Measurements from ENCODE around the gene ETFA. TPM values are rescaled to one million over a fixed set of nuclear protein-coding genes. Genes with fewer than 3 reads are reported as not detected.
A peak's percentile ranks its signal among the peaks of the same experiment; 100 is the strongest.

Gene ETFA
- total and polyA plus RNA-seq, 10 donors = 49.7 to 98.5 (median 80.5) TPM

- no peaks in the 10 kb centered on the region for H3K9me3 ChIP-seq
- no peak overlapping the region for H3K4me3 ChIP-seq
- H3K27ac ChIP-seq = no peak overlapping the region
- 66 to 78% (median 69%) methylated on average over 7 of the region's 7 CpGs for WGBS, 5 donors
- H3K27me3 ChIP-seq (replicated peaks in 1 of 7) = peaks cover 0 to 84% (median 33%) of the 10 kb centered on the region in 7 donors
- DNase-seq = no peak
- no peaks in the 10 kb centered on the region for H3K36me3 ChIP-seq
- intact Hi-C loops (cut with DNase I; ENCODE audit: low total_unique reads) = no loop called here
- no peak for TF ChIP-seq POLR2A (IDR thresholded peaks at IDR 0.05)
- TF ChIP-seq POLR2AphosphoS5 (IDR thresholded peaks at IDR 0.05) = peak in 1 of 3 donors; percentile 6
- TF ChIP-seq CTCF (IDR thresholded peaks at IDR 0.05 in 8 of 11, conservative IDR thresholded peaks at IDR 0.05 in 3 of 11) = peak in 8 of 11 experiments; percentile 17 to 56 (median 39)
- peaks cover 0 to 6% (median 2%) of the 10 kb centered on the region in 6 donors for H3K4me1 ChIP-seq
These were observed 18.9 kb upstream of the ETFA start for GRCh38 chr15:76330080-76330680.

- peaks cover 0 to 83% (median 21%) of the 10 kb centered on the region in 7 donors for H3K27me3 ChIP-seq (replicated peaks in 1 of 7)
These were observed 17.7 kb upstream of the ETFA start for GRCh38 chr15:76328958-76329357.

GRCh38 chr15:76328106-76328696 lies 16.9 kb upstream of the ETFA start:
- Histone ChIP-seq H3K4me3 (no peak overlapping the region), H3K36me3 (no peaks in the 10 kb centered on the region), H3K9me3 (no peaks in the 10 kb centered on the region), H3K27me3 (replicated peaks in 1 of 7) (peaks cover 0 to 83% (median 14%) of the 10 kb centered on the region in 7 donors), H3K4me1 (no peaks in the 10 kb centered on the region), H3K27ac (no peak overlapping the region)
- WGBS, 5 donors = 83 to 91% (median 90%) methylated on average over 8 of the region's 8 CpGs
- no peak for TF ChIP-seq POLR2AphosphoS5 (IDR thresholded peaks at IDR 0.05)
- no peak for TF ChIP-seq CTCF (IDR thresholded peaks at IDR 0.05 in 8 of 11, conservative IDR thresholded peaks at IDR 0.05 in 3 of 11)
- TF ChIP-seq POLR2A (IDR thresholded peaks at IDR 0.05) = no peak
- intact Hi-C loops (cut with DNase I; ENCODE audit: low total_unique reads) = no loop called here
- no peak for DNase-seq

More at GRCh38 chr15:76328958-76329357, 17.7 kb upstream of the ETFA start:
- TF ChIP-seq CTCF (IDR thresholded peaks at IDR 0.05 in 8 of 11, conservative IDR thresholded peaks at IDR 0.05 in 3 of 11) = no peak
- no peak for TF ChIP-seq POLR2AphosphoS5 (IDR thresholded peaks at IDR 0.05)
- no peak for TF ChIP-seq POLR2A (IDR thresholded peaks at IDR 0.05)
- no peak for DNase-seq
- Histone ChIP-seq H3K4me3 (no peak overlapping the region), H3K9me3 (no peaks in the 10 kb centered on the region), H3K4me1 (no peaks in the 10 kb centered on the region), H3K27ac (no peak overlapping the region), H3K36me3 (no peaks in the 10 kb centered on the region)
- intact Hi-C loops (cut with DNase I; ENCODE audit: low total_unique reads) = no loop called here
- 83 to 86% (median 85%) methylated on average over 4 of the region's 4 CpGs for WGBS, 5 donors
